Measurements from ENCODE around the gene SLX4IP.

The SLX4IP gene

DNA sequence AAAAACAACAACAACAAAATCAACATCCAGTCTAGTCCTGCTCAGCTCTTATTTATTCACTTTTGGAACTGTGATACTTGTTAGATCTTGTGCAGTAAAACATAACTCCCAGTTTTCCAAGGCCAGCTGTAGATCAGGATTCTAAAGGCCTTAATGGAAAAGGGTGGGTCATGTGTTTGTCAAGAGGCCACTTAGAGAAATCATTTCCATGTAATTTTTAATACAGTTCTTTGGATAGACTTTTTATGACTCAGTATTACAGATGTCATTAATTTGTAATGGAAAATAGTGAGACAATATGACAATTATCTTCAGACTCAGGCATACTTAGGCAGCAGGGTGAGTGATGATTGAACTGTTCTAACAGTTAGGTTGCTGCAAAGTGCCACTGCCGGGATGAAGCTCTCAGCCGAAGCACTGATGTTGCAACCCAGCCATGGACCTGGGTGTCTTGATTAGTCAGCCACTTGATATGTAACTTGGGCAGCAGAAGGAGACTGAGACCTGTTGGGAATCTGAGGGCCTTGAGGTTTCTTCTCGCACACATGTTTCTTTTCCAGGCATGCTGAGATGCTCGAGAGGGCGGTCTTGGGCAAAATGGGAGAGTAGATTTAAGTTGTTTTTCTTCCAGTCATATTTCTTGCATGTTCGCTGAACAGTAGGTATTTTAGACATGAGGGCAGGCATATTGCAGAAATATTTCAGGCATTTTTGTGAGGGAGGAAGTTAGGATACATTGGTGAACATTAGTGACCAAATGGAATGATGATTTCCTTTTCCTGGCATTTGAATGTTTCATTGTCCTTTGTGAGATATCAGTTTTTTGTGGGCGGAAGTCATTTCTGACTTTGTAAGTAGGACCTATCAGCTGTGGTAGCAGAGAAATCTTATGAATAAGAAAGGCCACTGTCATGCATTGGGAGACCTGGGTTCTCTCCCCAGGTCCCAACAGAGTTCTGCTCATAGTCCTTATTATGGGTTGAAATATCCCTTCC, 52.3 kb downstream of the SLX4IP start:
- Histone ChIP-seq H3K56ac (ENCODE audit: low read length) (no peak overlapping the region), H3K18ac (ENCODE audit: low read length) (no peak overlapping the region), H2AK5ac (ENCODE audit: low read length) (no peak overlapping the region), H3K79me1 (ENCODE audit: low read length) (no peaks in the 10 kb centered on the region), H3K36me3 (ENCODE audit: control insufficient read depth, insufficient read depth, low read length) (no peaks in the 10 kb centered on the region), H3K4me1 (ENCODE audit: control insufficient read depth, low read depth, low read length) (peaks cover 11% of the 10 kb centered on the region), H3K9ac (ENCODE audit: low read length) (no peak overlapping the region), H3K4ac (ENCODE audit: low read depth, low read length) (no peak overlapping the region), H4K8ac (ENCODE audit: low read depth, low read length) (no peak overlapping the region), H3K4me3 (ENCODE audit: low read length) (no peak overlapping the region), H3K79me2 (ENCODE audit: control insufficient read depth, insufficient read depth, low read length) (no peaks in the 10 kb centered on the region), H3K23ac (ENCODE audit: low read length) (no peak overlapping the region), H3K4me2 (ENCODE audit: low read length) (no peak overlapping the region), H3K27ac (ENCODE audit: low read depth, low read length) (no peak overlapping the region), H4K5ac (ENCODE audit: low read length) (no peak overlapping the region), H2BK15ac (replicated peaks; ENCODE audit: low read depth) (no peak overlapping the region), H2BK5ac (ENCODE audit: low read length) (no peak overlapping the region), H2BK120ac (ENCODE audit: low read depth, low read length) (no peak overlapping the region), H3K27me3 (ENCODE audit: insufficient read depth, low read length, poor library complexity) (no peaks in the 10 kb centered on the region)
- WGBS (ENCODE audit: extremely low coverage, insufficient coverage, low lambda C conversion rate), result no CpG with 5 or more reads among the region's 7 CpGs
- DNase-seq, result no peak

DNA sequence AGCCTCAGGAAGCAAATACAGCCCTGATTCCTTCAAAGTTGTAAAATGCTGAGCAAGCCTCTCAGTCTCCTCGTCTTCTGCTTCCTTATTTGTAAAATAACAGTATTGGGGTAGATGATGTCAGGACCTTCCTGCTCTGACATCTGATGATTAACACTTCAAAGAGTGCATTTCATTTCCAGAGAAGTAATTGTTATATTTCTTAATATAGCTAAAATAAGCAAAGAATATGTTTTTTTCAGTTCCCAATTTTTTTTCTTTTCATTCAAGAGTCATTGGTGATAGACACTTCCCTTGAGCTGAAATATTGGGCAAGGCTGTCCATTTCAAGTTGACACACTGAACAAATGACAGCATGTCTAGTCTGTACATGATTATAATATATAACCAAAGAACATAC, 53.4 kb downstream of the SLX4IP start:
- Histone ChIP-seq H3K4ac (ENCODE audit: low read depth, low read length) (no peak overlapping the region), H3K36me3 (ENCODE audit: control insufficient read depth, insufficient read depth, low read length) (no peaks in the 10 kb centered on the region), H2AK5ac (ENCODE audit: low read length) (no peak overlapping the region), H3K27me3 (ENCODE audit: insufficient read depth, low read length, poor library complexity) (no peaks in the 10 kb centered on the region), H4K5ac (ENCODE audit: low read length) (no peak overlapping the region), H3K27ac (ENCODE audit: low read depth, low read length) (no peak overlapping the region), H4K8ac (ENCODE audit: low read depth, low read length) (no peak overlapping the region), H3K18ac (ENCODE audit: low read length) (no peak overlapping the region), H3K79me1 (ENCODE audit: low read length) (no peaks in the 10 kb centered on the region), H2BK120ac (ENCODE audit: low read depth, low read length) (no peak overlapping the region), H3K4me3 (ENCODE audit: low read length) (no peak overlapping the region), H3K79me2 (ENCODE audit: control insufficient read depth, insufficient read depth, low read length) (no peaks in the 10 kb centered on the region), H3K4me2 (ENCODE audit: low read length) (no peak overlapping the region), H3K9ac (ENCODE audit: low read length) (no peak overlapping the region), H2BK15ac (replicated peaks; ENCODE audit: low read depth) (no peak overlapping the region), H3K23ac (ENCODE audit: low read length) (no peak overlapping the region), H3K4me1 (ENCODE audit: control insufficient read depth, low read depth, low read length) (peaks cover 11% of the 10 kb centered on the region), H2BK5ac (ENCODE audit: low read length) (no peak overlapping the region), H3K56ac (ENCODE audit: low read length) (no peak overlapping the region)
- DNase-seq, result no peak
- WGBS (ENCODE audit: extremely low coverage, insufficient coverage, low lambda C conversion rate), result no CpG with 5 or more reads among the region's 1 CpG

DNA sequence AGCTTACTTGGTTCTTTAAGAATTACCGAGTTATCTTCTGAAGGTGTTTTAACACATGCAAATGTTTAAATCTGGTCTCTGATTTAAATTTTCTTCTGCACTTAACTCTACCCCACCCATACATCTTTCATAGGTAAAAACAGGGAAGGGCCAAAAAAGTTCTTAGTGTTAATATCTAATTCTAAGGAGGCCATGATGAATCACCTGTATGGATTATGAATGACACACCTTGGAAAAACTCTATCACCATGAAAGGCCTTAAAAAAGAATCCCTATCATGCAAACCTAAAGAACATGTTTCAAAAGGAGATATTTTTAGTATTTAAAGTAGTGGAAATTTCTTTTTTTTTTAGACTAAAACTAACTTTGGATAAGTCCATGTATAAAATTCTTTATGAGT, 54.7 kb downstream of the SLX4IP start:
- no peaks in the 10 kb centered on the region for H3K27me3 ChIP-seq (ENCODE audit: insufficient read depth, low read length, poor library complexity)
- H2BK15ac ChIP-seq (replicated peaks; ENCODE audit: low read depth), result no peak overlapping the region
- no peak overlapping the region for H3K4me2 ChIP-seq (ENCODE audit: low read length)
- H3K56ac ChIP-seq (ENCODE audit: low read length), result no peak overlapping the region
- H3K27ac ChIP-seq (ENCODE audit: low read depth, low read length), result no peak overlapping the region
- H3K9ac ChIP-seq (ENCODE audit: low read length), result no peak overlapping the region
- H2BK5ac ChIP-seq (ENCODE audit: low read length), result no peak overlapping the region
- H4K8ac ChIP-seq (ENCODE audit: low read depth, low read length), result no peak overlapping the region
- no peaks in the 10 kb centered on the region for H3K79me1 ChIP-seq (ENCODE audit: low read length)
- H3K79me2 ChIP-seq (ENCODE audit: control insufficient read depth, insufficient read depth, low read length), result no peaks in the 10 kb centered on the region
- no peak overlapping the region for H3K23ac ChIP-seq (ENCODE audit: low read length)
- H3K4ac ChIP-seq (ENCODE audit: low read depth, low read length), result no peak overlapping the region
- no peak overlapping the region for H2BK120ac ChIP-seq (ENCODE audit: low read depth, low read length)
- no peak overlapping the region for H2AK5ac ChIP-seq (ENCODE audit: low read length)
- no peak overlapping the region for H4K5ac ChIP-seq (ENCODE audit: low read length)
- H3K4me3 ChIP-seq (ENCODE audit: low read length), result no peak overlapping the region
- peaks cover 11% of the 10 kb centered on the region for H3K4me1 ChIP-seq (ENCODE audit: control insufficient read depth, low read depth, low read length)
- WGBS (ENCODE audit: extremely low coverage, insufficient coverage, low lambda C conversion rate), result no CpG with 5 or more reads among the region's 1 CpG
- no peak for DNase-seq
- no peaks in the 10 kb centered on the region for H3K36me3 ChIP-seq (ENCODE audit: control insufficient read depth, insufficient read depth, low read length)
- H3K18ac ChIP-seq (ENCODE audit: low read length), result no peak overlapping the region

DNA sequence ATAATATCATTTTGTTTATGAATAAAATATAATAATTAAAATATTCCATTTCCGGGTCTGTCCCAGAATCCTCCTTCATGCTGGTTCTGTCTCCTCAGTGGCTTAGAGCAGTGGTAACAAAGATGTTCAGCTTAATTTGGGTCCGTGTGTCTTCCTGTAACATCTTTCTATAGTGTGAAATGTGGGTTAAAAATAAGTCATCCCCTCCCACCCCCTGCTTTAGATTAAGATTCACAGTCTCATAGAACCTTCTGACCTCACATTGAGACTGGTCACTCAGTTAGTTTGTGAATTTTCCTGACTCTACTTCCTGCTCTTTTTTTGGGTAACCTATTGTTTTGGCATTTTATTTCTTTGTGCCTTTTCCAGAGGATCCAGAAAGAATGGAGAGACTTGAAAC, 55.2 kb downstream of the SLX4IP start:
- Histone ChIP-seq H3K56ac (ENCODE audit: low read length) (no peak overlapping the region), H3K79me2 (ENCODE audit: control insufficient read depth, insufficient read depth, low read length) (no peaks in the 10 kb centered on the region), H4K5ac (ENCODE audit: low read length) (no peak overlapping the region), H2BK15ac (replicated peaks; ENCODE audit: low read depth) (no peak overlapping the region), H3K36me3 (ENCODE audit: control insufficient read depth, insufficient read depth, low read length) (no peaks in the 10 kb centered on the region), H2BK5ac (ENCODE audit: low read length) (no peak overlapping the region), H3K18ac (ENCODE audit: low read length) (peak overlapping the region; percentile 68), H3K23ac (ENCODE audit: low read length) (no peak overlapping the region), H3K27ac (ENCODE audit: low read depth, low read length) (peak overlapping the region; percentile 83), H3K4me3 (ENCODE audit: low read length) (no peak overlapping the region), H2BK120ac (ENCODE audit: low read depth, low read length) (peak overlapping the region; percentile 85), H3K9ac (ENCODE audit: low read length) (no peak overlapping the region), H3K79me1 (ENCODE audit: low read length) (no peaks in the 10 kb centered on the region), H3K4ac (ENCODE audit: low read depth, low read length) (no peak overlapping the region), H2AK5ac (ENCODE audit: low read length) (no peak overlapping the region), H4K8ac (ENCODE audit: low read depth, low read length) (peak overlapping the region; percentile 65), H3K27me3 (ENCODE audit: insufficient read depth, low read length, poor library complexity) (no peaks in the 10 kb centered on the region), H3K4me1 (ENCODE audit: control insufficient read depth, low read depth, low read length) (peaks cover 11% of the 10 kb centered on the region), H3K4me2 (ENCODE audit: low read length) (no peak overlapping the region)
- WGBS (ENCODE audit: extremely low coverage, insufficient coverage, low lambda C conversion rate), result no CpG with 5 or more reads among the region's 2 CpGs
- DNase-seq, result no peak

DNA sequence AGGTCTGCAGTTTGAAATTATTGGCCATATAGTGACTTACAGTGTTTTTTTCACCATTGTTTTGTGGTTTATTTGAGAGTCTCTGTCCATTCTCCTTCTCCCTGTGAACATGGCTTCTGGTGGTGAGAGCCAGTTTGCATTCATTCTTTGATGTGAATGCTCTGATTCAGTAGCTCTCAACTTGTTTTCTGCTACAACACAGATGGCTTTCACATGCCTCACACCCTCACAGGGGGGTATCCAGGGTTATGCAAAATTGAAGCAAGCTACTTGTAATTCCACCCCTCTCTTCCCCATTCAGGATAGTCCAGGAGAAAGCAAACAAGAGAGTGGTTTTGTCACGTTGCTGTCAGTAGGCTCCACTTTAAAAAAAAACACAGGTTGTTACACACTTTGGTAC, 55.6 kb downstream of the SLX4IP start:
- Histone ChIP-seq H3K23ac (ENCODE audit: low read length) (no peak overlapping the region), H2BK120ac (ENCODE audit: low read depth, low read length) (no peak overlapping the region), H4K8ac (ENCODE audit: low read depth, low read length) (no peak overlapping the region), H3K56ac (ENCODE audit: low read length) (no peak overlapping the region), H3K4me1 (ENCODE audit: control insufficient read depth, low read depth, low read length) (peaks cover 11% of the 10 kb centered on the region), H3K36me3 (ENCODE audit: control insufficient read depth, insufficient read depth, low read length) (no peaks in the 10 kb centered on the region), H3K79me1 (ENCODE audit: low read length) (no peaks in the 10 kb centered on the region), H3K4me3 (ENCODE audit: low read length) (no peak overlapping the region), H2BK15ac (replicated peaks; ENCODE audit: low read depth) (no peak overlapping the region), H3K9ac (ENCODE audit: low read length) (no peak overlapping the region), H3K27ac (ENCODE audit: low read depth, low read length) (peak overlapping the region; percentile 83), H3K4ac (ENCODE audit: low read depth, low read length) (no peak overlapping the region), H3K27me3 (ENCODE audit: insufficient read depth, low read length, poor library complexity) (no peaks in the 10 kb centered on the region), H2BK5ac (ENCODE audit: low read length) (no peak overlapping the region), H3K18ac (ENCODE audit: low read length) (peak overlapping the region; percentile 68), H3K79me2 (ENCODE audit: control insufficient read depth, insufficient read depth, low read length) (no peaks in the 10 kb centered on the region), H3K4me2 (ENCODE audit: low read length) (no peak overlapping the region), H4K5ac (ENCODE audit: low read length) (no peak overlapping the region), H2AK5ac (ENCODE audit: low read length) (no peak overlapping the region)
- DNase-seq, result peak; percentile 94
- WGBS (ENCODE audit: extremely low coverage, insufficient coverage, low lambda C conversion rate), result no CpG with 5 or more reads among the region's 1 CpG
